HEK293 (cell line): ENCODE results near the gene THSD4.

Source experiments
- BCL11A ChIP-seq: fragments of 450-650 bp; formaldehyde crosslinking; IDR thresholded peaks from 2 replicates; pipeline ENCODE4 v1.5.1; 2016; ENCODE audit warnings: low read depth, missing biosample characterization, missing genetic modification characterization
- REST ChIP-seq: fragments of 450-650 bp; formaldehyde crosslinking; IDR thresholded peaks from 2 replicates; pipeline ENCODE4 v1.5.1; 2016; ENCODE audit warnings: missing biosample characterization, missing genetic modification characterization
- SETDB1 ChIP-seq: IDR thresholded peaks from one replicate; pipeline ENCODE4 v1.6.1; 2017; ENCODE audit warnings: mild to moderate bottlenecking, low read length, moderate library complexity, mixed read lengths; ENCODE audit not compliant: insufficient read length
- TF ChIP-seq, protein P1 (sequence below): fragments of 450-650 bp; formaldehyde crosslinking; IDR thresholded peaks from 2 replicates; pipeline ENCODE4 v1.5.1; 2016; ENCODE audit warnings: missing biosample characterization, missing genetic modification characterization

GRCh38 chr15:71103102-71103676 lies 12.1 kb upstream of the THSD4 start:
- no peak for TF ChIP-seq SETDB1
- no peak for TF ChIP-seq REST (tag by site-specific recombination)
- TF ChIP-seq, protein P1, sequence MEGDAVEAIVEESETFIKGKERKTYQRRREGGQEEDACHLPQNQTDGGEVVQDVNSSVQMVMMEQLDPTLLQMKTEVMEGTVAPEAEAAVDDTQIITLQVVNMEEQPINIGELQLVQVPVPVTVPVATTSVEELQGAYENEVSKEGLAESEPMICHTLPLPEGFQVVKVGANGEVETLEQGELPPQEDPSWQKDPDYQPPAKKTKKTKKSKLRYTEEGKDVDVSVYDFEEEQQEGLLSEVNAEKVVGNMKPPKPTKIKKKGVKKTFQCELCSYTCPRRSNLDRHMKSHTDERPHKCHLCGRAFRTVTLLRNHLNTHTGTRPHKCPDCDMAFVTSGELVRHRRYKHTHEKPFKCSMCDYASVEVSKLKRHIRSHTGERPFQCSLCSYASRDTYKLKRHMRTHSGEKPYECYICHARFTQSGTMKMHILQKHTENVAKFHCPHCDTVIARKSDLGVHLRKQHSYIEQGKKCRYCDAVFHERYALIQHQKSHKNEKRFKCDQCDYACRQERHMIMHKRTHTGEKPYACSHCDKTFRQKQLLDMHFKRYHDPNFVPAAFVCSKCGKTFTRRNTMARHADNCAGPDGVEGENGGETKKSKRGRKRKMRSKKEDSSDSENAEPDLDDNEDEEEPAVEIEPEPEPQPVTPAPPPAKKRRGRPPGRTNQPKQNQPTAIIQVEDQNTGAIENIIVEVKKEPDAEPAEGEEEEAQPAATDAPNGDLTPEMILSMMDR (tag by site-specific recombination), result peak; percentile 27; the same call in 1 of the 2 replicates
- TF ChIP-seq BCL11A, result no peak
